HepG2 (cell line): ENCODE results near the gene KANSL1L. TPM values are rescaled to one million over a fixed set of nuclear protein-coding genes. Genes with fewer than 3 reads are reported as not detected.

Experiments
- DR1 ChIP-seq: sonication (generic); formaldehyde crosslinking; IDR thresholded peaks from 2 replicates; pipeline ENCODE4 v1.8.0; 2021; ENCODE audit warnings: mild to moderate bottlenecking, missing genetic modification reagents, inconsistent platforms
- FOXA1 ChIP-seq, 2 experiments: fragments of 450-650 bp in 1 of 2; sonication (generic) in 1 of 2; formaldehyde crosslinking in 1 of 2; IDR thresholded peaks; 2 replicates each; pipeline versions ENCODE4 v1.4.0 to v1.6.1; 2016 to 2020; ENCODE audit warnings: missing genetic modification reagents in 1 of 2
- FOXK1 ChIP-seq: sonication (generic); formaldehyde crosslinking; IDR thresholded peaks from 2 replicates; pipeline ENCODE4 v1.4.0; 2020; ENCODE audit warnings: low read depth, missing genetic modification reagents, borderline replicate concordance
- FOXO4 ChIP-seq: sonication (generic); formaldehyde crosslinking; conservative IDR thresholded peaks from 2 replicates; pipeline ENCODE4 v1.8.1; 2023; ENCODE audit warnings: missing genetic modification reagents
- MEF2D ChIP-seq: sonication (generic); formaldehyde crosslinking; IDR thresholded peaks from 2 replicates; pipeline ENCODE4 v1.5.1; 2020; ENCODE audit warnings: mild to moderate bottlenecking, missing genetic modification reagents
- MXD1 ChIP-seq: sonication (generic); formaldehyde crosslinking; IDR thresholded peaks from 2 replicates; pipeline ENCODE4 v1.4.0; 2020; ENCODE audit warnings: mild to moderate bottlenecking, missing genetic modification reagents
- PHF20 ChIP-seq: sonication (generic); formaldehyde crosslinking; IDR thresholded peaks from 2 replicates; pipeline ENCODE4 v1.5.0; 2020; ENCODE audit warnings: mild to moderate bottlenecking, missing genetic modification reagents
- ZBTB20 ChIP-seq: sonication (generic); formaldehyde crosslinking; IDR thresholded peaks from 2 replicates; pipeline ENCODE4 v1.8.1; 2023; ENCODE audit warnings: missing genetic modification reagents, low read depth, mild to moderate bottlenecking, borderline replicate concordance
- ZNF513 ChIP-seq: sonication (generic); formaldehyde crosslinking; conservative IDR thresholded peaks from 2 replicates; pipeline ENCODE4 v1.5.0; 2020; ENCODE audit warnings: missing genetic modification reagents
- polyA plus RNA-seq, 8 experiments: library from polyadenylated mRNA; depleted of rRNA in 3 of 8; stranded (reverse) in 7 of 8; unstranded in 1 of 8; fragments of >200 nt; fragmentation: Illumina TruSeq in 4 of 8; extraction: Trizol in 4 of 8; gene quantifications; 2 replicates each; pipeline versions ENCODE4 v1.2.1 to v1.2.3, GENCODE V29; 2011 to 2016; ENCODE audit warnings: low read depth in 4 of 8, missing spikeins in 1 of 8, mixed read lengths in 1 of 8; ENCODE audit not compliant: insufficient read depth in 1 of 8
- total RNA-seq, 5 experiments: library from RNA; depleted of rRNA; stranded (reverse); fragments of >200 nt; fragmentation: Illumina TruSeq; extraction: Trizol; gene quantifications; 2 replicates each; pipeline ENCODE4 v1.2.3, GENCODE V29; 2016; ENCODE audit warnings: low read depth in 1 of 5
- TF ChIP-seq, protein P1 (sequence below): sonication (generic); formaldehyde crosslinking; IDR thresholded peaks from 2 replicates; pipeline ENCODE4 v1.5.1; 2020; ENCODE audit warnings: mild to moderate bottlenecking, missing genetic modification reagents, moderate library complexity
- TF ChIP-seq, protein P2 (sequence below): IDR thresholded peaks from 2 replicates; pipeline ENCODE4 v1.6.1; 2016
- TF ChIP-seq, protein P3 (sequence below): sonication (generic); formaldehyde crosslinking; IDR thresholded peaks from 2 replicates; pipeline ENCODE4 v1.8.0; 2022; ENCODE audit warnings: mild to moderate bottlenecking, missing genetic modification reagents
- TF ChIP-seq, protein P4 (sequence below): sonication (generic); formaldehyde crosslinking; conservative IDR thresholded peaks from 2 replicates; pipeline ENCODE4 v1.4.0; 2020; ENCODE audit warnings: missing genetic modification reagents

KANSL1L gene
- total and polyA plus RNA-seq, 2 of the 13 experiments (the other 11 are each of a cell fraction or from before 2014, with no cell fraction given): 5.4 to 10.3 TPM

- TF ChIP-seq, protein P1, sequence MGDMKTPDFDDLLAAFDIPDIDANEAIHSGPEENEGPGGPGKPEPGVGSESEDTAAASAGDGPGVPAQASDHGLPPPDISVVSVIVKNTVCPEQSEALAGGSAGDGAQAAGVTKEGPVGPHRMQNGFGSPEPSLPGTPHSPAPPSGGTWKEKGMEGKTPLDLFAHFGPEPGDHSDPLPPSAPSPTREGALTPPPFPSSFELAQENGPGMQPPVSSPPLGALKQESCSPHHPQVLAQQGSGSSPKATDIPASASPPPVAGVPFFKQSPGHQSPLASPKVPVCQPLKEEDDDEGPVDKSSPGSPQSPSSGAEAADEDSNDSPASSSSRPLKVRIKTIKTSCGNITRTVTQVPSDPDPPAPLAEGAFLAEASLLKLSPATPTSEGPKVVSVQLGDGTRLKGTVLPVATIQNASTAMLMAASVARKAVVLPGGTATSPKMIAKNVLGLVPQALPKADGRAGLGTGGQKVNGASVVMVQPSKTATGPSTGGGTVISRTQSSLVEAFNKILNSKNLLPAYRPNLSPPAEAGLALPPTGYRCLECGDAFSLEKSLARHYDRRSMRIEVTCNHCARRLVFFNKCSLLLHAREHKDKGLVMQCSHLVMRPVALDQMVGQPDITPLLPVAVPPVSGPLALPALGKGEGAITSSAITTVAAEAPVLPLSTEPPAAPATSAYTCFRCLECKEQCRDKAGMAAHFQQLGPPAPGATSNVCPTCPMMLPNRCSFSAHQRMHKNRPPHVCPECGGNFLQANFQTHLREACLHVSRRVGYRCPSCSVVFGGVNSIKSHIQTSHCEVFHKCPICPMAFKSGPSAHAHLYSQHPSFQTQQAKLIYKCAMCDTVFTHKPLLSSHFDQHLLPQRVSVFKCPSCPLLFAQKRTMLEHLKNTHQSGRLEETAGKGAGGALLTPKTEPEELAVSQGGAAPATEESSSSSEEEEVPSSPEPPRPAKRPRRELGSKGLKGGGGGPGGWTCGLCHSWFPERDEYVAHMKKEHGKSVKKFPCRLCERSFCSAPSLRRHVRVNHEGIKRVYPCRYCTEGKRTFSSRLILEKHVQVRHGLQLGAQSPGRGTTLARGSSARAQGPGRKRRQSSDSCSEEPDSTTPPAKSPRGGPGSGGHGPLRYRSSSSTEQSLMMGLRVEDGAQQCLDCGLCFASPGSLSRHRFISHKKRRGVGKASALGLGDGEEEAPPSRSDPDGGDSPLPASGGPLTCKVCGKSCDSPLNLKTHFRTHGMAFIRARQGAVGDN (CRISPR knock-in tag): peak; percentile 93
- TF ChIP-seq FOXO4 (0 out of 2 replicates have a peak, but pooled peaks have one; percentile 79), DR1 (CRISPR knock-in tag) (peak; percentile 78), FOXK1 (CRISPR knock-in tag) (peak; percentile 81; the same call in 1 of the 2 replicates), FOXA1 (IDR thresholded peaks at IDR 0.05) (no peak), FOXA1 (CRISPR knock-in tag; IDR thresholded peaks at IDR 0.05) (no peak), MXD1 (CRISPR knock-in tag) (peak; percentile 91; the same call in 1 of the 2 replicates), ZNF513 (CRISPR knock-in tag) (no peak), MEF2D (no peak), PHF20 (CRISPR knock-in tag) (peak; percentile 94), ZBTB20 (peak; percentile 78)
- TF ChIP-seq, protein P2, sequence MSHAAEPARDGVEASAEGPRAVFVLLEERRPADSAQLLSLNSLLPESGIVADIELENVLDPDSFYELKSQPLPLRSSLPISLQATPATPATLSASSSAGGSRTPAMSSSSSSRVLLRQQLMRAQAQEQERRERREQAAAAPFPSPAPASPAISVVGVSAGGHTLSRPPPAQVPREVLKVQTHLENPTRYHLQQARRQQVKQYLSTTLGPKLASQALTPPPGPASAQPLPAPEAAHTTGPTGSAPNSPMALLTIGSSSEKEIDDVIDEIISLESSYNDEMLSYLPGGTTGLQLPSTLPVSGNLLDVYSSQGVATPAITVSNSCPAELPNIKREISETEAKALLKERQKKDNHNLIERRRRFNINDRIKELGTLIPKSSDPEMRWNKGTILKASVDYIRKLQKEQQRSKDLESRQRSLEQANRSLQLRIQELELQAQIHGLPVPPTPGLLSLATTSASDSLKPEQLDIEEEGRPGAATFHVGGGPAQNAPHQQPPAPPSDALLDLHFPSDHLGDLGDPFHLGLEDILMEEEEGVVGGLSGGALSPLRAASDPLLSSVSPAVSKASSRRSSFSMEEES: peak; percentile 14; the same call in 1 of the 2 replicates
- TF ChIP-seq, protein P3, sequence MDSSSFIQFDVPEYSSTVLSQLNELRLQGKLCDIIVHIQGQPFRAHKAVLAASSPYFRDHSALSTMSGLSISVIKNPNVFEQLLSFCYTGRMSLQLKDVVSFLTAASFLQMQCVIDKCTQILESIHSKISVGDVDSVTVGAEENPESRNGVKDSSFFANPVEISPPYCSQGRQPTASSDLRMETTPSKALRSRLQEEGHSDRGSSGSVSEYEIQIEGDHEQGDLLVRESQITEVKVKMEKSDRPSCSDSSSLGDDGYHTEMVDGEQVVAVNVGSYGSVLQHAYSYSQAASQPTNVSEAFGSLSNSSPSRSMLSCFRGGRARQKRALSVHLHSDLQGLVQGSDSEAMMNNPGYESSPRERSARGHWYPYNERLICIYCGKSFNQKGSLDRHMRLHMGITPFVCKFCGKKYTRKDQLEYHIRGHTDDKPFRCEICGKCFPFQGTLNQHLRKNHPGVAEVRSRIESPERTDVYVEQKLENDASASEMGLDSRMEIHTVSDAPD: no peak
- TF ChIP-seq, protein P4, sequence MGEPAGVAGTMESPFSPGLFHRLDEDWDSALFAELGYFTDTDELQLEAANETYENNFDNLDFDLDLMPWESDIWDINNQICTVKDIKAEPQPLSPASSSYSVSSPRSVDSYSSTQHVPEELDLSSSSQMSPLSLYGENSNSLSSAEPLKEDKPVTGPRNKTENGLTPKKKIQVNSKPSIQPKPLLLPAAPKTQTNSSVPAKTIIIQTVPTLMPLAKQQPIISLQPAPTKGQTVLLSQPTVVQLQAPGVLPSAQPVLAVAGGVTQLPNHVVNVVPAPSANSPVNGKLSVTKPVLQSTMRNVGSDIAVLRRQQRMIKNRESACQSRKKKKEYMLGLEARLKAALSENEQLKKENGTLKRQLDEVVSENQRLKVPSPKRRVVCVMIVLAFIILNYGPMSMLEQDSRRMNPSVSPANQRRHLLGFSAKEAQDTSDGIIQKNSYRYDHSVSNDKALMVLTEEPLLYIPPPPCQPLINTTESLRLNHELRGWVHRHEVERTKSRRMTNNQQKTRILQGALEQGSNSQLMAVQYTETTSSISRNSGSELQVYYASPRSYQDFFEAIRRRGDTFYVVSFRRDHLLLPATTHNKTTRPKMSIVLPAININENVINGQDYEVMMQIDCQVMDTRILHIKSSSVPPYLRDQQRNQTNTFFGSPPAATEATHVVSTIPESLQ (CRISPR knock-in tag): no peak
Observed at GRCh38 chr2:210002158-210003157, 168.8 kb downstream of the KANSL1L start, which contains the start of gene RPE (continued).
